Measurements from ENCODE around the gene ITPK1.

GRCh38 chr14:92935446-92935845 lies 180.3 kb downstream of the ITPK1 start:
- no peak for TF ChIP-seq CTCF (IDR thresholded peaks at IDR 0.05; ENCODE audit: borderline replicate concordance, extremely low read depth, low read length, poor library complexity, severe bottlenecking)
- TF ChIP-seq EZH2 (IDR thresholded peaks at IDR 0.05; ENCODE audit: borderline replicate concordance, low read depth, low read length, severe bottlenecking): no peak

Data from DND-41 (cell line).